Nephron progenitor cell (in vitro differentiated cells): ENCODE results near the gene CHST9.

ENCODE experiments used
- DNase-seq: peaks from one replicate; pipeline ENCODE4 v3.0.0; 2021
- H3K27ac Mint-ChIP-seq: 2 replicates; pipeline ENCODE4 v1.8.0; 2021; ENCODE audit warnings: mild to moderate bottlenecking, moderate library complexity, mixed read lengths
- H3K27me3 Mint-ChIP-seq: 2 replicates; pipeline ENCODE4 v1.8.0; 2021; ENCODE audit warnings: mild to moderate bottlenecking, low read depth, mixed read lengths; ENCODE audit not compliant: poor library complexity
- H3K36me3 Mint-ChIP-seq: 2 replicates; pipeline ENCODE4 v1.8.0; 2021; ENCODE audit warnings: low read depth, mixed read lengths
- H3K4me1 Mint-ChIP-seq: 2 replicates; pipeline ENCODE4 v1.8.0; 2021; ENCODE audit warnings: mixed read lengths
- H3K4me3 Mint-ChIP-seq: 2 replicates; pipeline ENCODE4 v1.8.0; 2021; ENCODE audit warnings: mild to moderate bottlenecking, moderate library complexity, mixed read lengths
- H3K9me3 Mint-ChIP-seq: 2 replicates; pipeline ENCODE4 v1.8.0; 2021; ENCODE audit warnings: mild to moderate bottlenecking, moderate library complexity, mixed read lengths
- CTCF ChIP-seq: fragments of 200-600 bp; sonication (generic); IDR thresholded peaks from 2 replicates; pipeline ENCODE4 v1.5.0; 2021; ENCODE audit warnings: antibody characterized with exemption

The CHST9 gene

DNA sequence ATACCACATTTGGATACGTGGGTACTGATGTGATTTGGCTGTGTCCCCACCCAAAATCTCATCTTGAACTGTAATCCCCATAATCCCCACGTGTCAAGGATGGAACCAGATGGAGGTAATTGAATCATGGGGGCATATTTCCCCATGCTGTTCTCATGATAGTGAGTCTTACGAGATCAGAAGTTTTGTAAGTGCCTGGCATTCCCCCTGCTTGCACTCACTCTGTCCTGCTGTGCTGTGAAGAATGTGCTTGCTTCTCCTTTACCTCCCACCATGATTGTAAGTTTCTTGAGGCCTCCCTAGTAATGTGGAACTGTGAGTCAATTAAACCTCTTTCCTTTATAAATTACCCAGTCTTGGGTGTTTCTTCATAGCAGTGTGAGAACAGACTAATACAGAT is 70.3 kb downstream of the CHST9 start:
- Mint-ChIP-seq H3K36me3 (no peaks in the 10 kb centered on the region), H3K9me3 (peaks cover 10% of the 10 kb centered on the region), H3K4me1 (no peaks in the 10 kb centered on the region), H3K27ac (no peak overlapping the region), H3K4me3 (no peak overlapping the region), H3K27me3 (no peaks in the 10 kb centered on the region)
- no peak for DNase-seq
- no peak for TF ChIP-seq CTCF

DNA sequence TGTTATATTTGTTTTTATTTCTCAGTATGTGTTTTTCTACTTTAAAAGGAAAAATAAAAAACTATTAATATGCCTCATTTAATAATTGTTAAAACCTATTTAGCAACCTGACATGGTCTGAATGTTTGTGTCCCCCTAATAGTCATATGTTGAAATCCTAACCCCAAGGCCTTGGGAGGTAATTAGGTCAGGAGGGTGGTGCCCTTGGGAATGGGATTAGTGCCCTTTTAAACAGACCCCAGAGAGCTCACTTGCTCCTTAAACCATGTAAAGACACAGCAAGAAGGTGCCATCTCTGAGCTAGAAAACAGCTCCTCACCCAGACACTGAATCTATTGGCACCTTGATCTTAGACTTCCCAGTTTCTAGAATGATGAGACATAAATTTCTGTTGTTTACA is 71.8 kb downstream of the CHST9 start:
- no peak for DNase-seq
- TF ChIP-seq CTCF: no peak
- Mint-ChIP-seq H3K27me3 (no peaks in the 10 kb centered on the region), H3K4me1 (no peaks in the 10 kb centered on the region), H3K4me3 (no peak overlapping the region), H3K9me3 (peaks cover 10% of the 10 kb centered on the region), H3K36me3 (no peaks in the 10 kb centered on the region), H3K27ac (no peak overlapping the region)

- Mint-ChIP-seq H3K4me3 (no peak overlapping the region), H3K36me3 (no peaks in the 10 kb centered on the region)
Observed at GRCh38 chr18:27110319-27110718, 74.8 kb downstream of the CHST9 start.

DNA sequence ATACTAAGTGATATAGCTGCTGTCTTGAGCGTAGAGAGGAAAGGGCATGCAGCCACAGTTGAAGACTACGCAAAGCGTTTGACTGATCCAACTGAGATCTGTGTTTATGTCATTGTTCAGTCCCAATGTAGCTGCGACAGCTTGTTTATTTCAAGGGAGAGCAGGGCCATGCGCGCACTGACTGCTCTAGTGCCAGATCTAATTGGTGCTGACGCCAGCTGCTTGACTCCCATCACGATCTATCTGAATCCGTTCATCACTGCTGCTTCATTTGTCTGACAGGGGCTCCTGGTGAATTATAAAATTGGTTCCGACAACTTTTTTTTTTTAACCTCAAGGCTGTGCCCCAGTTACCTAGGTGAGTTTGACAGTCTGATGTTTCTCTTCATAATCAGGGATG is 75.7 kb downstream of the CHST9 start:
- H3K36me3 Mint-ChIP-seq: no peaks in the 10 kb centered on the region
- H3K4me1 Mint-ChIP-seq: no peaks in the 10 kb centered on the region
- DNase-seq: no peak
- no peak for TF ChIP-seq CTCF
- H3K4me3 Mint-ChIP-seq: no peak overlapping the region
- peaks cover 10% of the 10 kb centered on the region for H3K9me3 Mint-ChIP-seq
- no peaks in the 10 kb centered on the region for H3K27me3 Mint-ChIP-seq
- H3K27ac Mint-ChIP-seq: no peak overlapping the region

More at GRCh38 chr18:27110319-27110718, 74.8 kb downstream of the CHST9 start:
- TF ChIP-seq CTCF: no peak
- Mint-ChIP-seq H3K27ac (no peak overlapping the region), H3K27me3 (no peaks in the 10 kb centered on the region), H3K4me1 (no peaks in the 10 kb centered on the region), H3K9me3 (peaks cover 10% of the 10 kb centered on the region)
- DNase-seq: no peak

DNA sequence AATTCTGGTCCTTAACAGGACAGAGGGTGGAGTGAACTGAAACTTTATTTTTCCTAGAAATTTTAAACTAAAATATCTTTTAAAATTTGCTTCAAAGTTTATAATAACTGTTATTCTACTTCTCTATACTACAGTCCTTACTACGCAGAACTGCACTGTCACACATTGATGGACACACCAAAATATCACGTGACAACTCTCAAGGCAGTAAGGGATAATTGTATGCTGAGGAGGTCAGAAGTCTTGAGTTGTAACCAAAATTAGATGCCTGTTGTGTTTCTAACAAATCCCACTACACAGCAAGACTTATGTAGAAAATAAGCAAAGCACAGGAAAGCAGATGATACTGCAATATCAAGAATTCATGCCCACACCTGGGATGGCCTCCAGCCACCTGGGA is 76.3 kb downstream of the CHST9 start:
- H3K9me3 Mint-ChIP-seq: peaks cover 8% of the 10 kb centered on the region
- no peak overlapping the region for H3K27ac Mint-ChIP-seq
- no peak overlapping the region for H3K4me3 Mint-ChIP-seq
- no peaks in the 10 kb centered on the region for H3K4me1 Mint-ChIP-seq
- TF ChIP-seq CTCF: no peak
- H3K27me3 Mint-ChIP-seq: no peaks in the 10 kb centered on the region
- no peak for DNase-seq
- no peaks in the 10 kb centered on the region for H3K36me3 Mint-ChIP-seq

DNA sequence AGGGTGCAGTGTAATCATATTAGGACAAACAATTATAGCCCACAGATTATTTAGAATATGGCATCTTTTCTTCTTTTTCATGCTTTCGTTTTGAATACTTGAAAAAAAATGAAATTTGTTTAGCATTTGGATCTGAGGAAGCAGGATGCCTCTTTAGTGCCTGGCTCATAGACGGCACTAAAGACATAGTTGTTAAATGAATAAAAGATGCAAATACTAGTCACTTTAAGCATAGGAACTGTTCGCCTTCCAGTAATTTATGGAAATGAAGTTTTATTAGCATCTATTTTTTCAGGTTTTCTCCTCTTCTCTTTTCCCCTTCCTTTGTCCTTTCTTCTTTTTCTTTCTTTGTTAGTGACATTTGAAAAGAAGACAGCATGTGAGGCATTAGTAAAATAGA is 80.4 kb downstream of the CHST9 start:
- DNase-seq: no peak
- no peak overlapping the region for H3K4me3 Mint-ChIP-seq
- H3K27ac Mint-ChIP-seq: no peak overlapping the region
- no peak for TF ChIP-seq CTCF
- no peaks in the 10 kb centered on the region for H3K9me3 Mint-ChIP-seq
- no peaks in the 10 kb centered on the region for H3K36me3 Mint-ChIP-seq
- H3K4me1 Mint-ChIP-seq: no peaks in the 10 kb centered on the region
- no peaks in the 10 kb centered on the region for H3K27me3 Mint-ChIP-seq
